ENCODE results near the gene CCDC57.

The CCDC57 gene

DNA sequence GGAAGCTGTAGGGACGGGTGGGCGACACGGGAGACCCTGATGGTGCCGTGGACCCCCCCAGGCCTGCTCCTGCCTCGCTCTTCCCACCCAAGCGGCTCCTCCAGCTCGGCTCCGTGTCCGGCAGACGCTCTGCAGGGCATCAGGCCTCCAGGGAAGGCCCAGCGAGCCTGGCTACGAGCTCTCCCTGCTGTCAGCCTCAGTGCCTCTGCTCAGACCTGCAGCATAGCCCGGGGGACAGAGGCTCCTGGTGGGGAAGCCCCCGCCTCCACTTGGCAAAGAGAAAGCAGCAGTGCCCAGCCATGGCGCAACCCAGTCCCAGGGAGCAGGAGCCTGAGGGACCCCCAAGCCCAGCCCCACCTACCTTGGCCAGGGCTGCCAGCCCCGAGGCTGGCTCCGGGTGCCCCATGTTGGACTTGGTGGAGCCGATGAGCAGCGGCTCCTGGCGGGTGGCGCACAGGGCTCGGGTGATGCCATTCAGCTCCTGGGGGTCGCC lies 120.5 kb downstream of the CCDC57 start:
- no peak for DNase-seq (ENCODE audit: low spot score)

DNA sequence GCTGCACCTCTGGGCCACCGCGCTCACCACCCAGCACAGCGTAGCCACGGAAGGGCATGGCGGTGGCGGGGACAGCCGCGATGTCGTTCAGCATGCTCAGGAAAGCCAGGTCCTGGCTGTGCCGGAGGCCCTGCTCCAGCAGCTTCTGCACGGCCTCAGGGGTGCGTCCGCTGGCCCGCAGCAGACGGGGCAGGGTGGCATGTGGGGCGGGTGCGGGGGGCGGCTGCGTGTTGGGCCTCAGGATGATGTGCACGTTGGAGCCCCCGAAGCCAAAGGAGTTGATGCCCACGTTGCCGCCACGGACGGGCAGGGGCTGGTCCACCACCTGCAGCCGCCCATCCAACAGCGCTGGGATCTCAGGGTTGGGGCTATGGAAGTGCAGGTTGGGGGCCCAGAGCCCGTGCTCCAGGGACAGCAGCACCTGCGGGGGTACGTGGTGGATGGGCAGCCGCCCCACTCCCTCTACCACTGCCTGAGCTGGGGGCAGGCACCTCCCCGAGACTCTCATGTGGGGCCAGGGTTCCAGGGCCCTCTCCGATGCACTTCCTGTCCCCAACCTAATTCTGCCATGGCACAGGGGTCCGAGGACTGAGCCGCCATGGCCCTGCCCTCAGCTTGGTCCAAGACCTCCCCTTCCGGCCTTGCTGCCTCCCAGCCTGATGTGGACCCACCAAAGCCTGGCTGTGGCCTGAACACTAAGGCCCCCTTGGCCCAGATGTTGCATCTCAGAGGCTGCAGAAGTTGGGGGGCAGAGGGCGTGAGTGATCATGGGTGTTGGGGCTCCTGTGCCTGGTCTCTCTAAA lies 121.2 kb downstream of the CCDC57 start:
- DNase-seq (ENCODE audit: low spot score), result no peak

DNA sequence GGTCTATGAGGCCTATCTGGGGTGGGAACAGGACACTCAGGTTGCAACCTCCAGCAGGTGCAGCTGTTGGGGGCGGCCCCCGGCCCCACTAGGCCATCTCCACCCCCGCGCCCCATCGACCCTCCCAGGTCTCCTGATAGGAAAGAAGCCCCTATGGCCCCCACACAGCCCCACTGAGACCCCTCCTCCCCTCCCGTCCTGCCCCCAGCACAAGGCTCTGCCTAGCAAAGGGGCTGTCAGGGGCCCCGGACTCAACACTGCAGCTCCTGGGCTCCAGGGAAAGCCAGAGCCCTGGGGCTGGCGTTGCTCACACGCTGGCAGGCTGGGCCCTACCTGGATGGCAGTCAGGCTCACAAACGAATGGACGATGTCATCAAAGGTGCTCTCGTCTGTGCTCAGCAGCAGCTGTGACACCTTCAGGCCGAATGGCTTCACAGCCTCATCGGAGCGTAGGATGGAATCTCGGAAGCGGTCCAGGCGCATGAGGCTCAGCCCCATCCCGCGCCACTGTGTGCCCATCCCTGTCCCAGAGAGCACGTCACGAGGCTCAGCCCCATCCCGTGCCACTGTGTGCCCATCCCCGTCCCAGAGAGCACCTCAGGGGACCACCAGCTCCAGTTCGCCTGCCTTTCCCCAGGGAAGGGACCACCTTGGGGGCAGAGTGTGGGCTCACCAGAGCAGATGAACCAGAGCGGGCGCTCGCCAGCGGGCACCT lies 121.9 kb downstream of the CCDC57 start:
- no peak for DNase-seq (ENCODE audit: low spot score)

DNA sequence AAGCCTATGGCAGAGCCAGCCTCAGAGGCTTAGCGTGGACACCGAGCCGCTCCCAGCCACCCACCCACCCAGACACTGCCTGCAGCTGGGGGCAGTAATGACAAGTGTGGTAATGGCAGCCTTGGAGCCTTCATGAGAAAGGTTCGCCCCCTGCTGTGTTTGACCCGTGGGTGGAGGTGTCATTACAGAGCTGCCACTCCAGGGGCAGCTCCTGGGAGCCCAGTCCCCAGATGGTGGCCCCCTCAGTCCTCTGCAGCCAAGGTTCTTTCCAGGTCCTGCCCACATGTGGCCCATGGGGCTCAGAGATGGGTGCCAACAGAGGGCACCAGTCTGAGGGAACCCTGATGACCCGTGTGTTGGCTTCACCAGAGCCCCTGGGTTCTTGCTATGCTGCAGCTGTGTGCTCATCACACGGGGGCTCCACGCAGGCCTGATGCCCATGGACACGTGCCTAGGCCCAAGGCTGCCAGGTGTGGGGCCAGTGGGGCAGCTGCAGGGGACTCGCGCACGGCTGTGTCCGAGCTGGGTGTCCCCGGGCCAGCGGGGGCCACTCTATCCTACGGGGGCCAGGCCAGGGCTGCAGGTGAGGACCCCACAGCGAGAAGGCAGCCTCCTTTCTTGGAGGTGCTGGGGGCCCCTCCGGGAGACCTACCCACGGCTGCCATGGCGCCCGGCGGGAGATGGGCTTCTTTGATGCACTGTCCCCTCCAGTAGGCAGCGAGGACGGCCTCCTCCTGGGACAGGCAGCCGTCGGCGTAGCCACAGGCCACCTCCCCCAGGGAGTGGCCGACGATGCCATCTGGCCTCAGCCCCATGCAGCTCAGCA lies 122.7 kb downstream of the CCDC57 start:
- DNase-seq (ENCODE audit: low spot score), result no peak

DNA sequence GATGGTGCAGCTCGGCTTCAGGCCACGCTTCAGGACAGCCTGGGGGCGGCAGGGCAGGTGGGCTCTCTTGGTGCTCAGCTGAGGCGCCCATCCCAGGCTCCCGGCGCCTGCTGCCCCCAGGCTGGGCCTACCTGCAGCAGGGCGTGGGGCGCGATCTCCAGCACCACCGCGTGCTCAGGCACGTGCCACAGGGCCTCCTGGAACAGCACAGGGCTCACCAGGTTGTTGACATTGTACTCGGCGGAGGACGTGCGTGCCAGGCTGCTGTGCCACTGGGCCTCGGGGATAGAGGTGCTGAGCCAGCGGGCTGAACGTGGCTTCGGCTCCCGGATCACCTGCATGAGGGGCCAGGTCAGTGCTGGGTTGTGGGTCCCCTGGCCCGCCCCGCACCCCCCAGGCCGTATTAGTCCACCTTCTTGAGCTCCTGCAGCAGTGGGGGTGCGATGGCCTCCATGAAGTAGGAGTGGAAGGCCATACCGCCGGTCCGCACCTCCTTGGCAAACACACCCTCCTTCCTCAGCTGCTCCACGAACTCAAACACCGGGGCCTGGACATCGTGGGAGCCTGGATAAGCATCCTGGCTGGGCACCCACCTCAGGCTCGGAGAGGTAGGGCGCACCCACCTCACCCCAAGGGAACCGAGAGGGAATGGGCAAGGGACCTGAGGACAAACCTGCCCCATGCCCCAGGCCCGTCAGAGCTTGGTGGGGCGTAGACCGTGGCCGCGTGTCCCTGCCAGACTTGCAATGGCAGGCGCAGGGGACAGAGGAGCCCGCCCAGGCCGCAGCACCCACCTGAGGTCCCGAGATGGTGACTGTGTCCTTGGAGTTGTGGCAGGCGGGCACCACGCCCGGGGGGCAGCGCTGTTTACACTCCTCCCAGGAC lies 123.6 kb downstream of the CCDC57 start:
- no peak for DNase-seq (ENCODE audit: low spot score)

DNA sequence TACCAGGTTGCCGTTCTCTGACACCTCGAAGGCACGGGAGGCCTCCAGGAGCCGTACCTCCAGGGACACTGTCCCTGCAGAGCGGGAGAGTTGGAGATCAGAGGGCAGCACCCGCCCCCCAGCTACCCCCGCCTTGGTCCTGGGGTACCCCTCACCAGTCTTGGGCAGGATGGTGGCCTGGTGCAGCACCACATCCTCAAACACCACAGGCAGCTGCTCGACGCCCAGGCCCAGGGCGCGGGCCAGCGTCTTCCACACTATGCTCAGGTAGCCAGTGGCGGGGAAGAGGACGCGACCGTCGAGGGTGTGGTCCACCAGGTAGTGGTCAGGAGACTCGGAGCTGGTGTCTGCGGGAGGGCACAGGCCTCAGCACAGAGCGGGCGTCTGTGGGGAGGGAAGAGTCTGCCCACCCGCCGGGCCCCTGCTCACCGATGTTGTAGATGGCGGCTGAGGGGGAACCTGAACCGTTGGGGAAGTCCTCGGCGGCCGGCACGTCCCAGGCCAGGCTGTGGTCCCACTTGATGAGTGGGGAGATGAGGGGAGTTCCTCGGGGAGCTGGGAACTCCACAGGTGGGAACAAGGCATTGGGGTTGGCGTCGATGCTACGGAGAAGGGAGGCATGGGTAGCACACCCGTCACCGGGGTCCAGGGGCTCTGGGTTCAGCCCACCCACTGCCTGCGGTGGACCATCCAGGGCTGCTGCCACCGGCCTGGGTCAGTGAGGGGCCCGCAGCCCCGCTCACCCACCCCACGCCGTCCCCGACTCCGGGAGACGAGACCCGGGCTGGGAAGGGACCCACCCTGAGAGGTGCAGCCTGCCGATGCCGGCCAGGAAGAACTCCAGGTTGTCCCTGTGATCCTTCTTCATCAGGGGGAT lies 124.4 kb downstream of the CCDC57 start:
- no peak for DNase-seq (ENCODE audit: low spot score)

DNA sequence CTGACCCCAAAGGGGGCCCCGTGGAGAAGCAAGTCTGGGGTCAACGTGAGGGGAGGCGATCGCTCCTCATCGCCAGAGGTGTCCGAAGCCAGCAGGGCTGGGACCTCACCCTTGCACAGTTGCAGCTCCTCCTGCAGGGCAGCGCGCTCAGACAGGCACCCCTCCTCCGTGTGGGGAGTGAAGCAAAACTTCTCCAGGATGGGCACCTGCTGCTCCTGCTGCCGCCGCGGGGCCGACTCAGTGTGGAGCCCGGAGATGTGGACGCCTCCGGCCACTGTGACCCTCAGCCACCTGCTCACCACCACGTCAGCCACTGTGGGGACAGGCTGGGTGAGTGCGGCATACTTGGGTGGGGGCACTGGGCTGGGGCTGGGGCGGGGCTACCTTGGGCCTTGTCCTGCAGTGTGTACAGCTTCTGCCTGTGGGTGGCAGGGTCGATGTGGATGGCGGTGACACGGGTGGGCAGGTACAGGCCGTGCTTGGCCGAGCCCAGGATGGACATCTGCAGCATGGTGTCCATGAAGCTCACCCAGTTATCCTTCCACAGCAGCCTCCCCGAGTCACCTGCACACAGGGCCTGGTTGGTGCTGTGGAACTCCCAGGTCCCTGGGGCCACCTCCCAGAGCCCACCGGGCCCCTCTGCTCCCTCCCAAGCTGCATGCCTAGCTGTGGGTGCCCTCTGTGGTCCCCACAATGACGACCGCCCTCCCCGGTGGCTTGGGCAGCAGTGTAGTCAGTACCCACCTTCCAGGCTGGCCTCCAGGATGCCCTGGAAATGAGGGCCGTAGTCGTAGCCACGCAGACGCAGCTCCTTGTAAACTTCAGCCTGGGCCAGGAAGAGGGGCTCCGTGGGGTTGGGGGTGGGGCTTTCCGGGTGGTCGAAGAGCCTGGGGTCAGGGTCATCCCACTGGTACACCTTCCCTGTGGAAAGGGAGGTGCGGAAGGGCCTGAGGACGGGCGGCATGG lies 125.4 kb downstream of the CCDC57 start:
- DNase-seq (ENCODE audit: low spot score), result no peak

DNA sequence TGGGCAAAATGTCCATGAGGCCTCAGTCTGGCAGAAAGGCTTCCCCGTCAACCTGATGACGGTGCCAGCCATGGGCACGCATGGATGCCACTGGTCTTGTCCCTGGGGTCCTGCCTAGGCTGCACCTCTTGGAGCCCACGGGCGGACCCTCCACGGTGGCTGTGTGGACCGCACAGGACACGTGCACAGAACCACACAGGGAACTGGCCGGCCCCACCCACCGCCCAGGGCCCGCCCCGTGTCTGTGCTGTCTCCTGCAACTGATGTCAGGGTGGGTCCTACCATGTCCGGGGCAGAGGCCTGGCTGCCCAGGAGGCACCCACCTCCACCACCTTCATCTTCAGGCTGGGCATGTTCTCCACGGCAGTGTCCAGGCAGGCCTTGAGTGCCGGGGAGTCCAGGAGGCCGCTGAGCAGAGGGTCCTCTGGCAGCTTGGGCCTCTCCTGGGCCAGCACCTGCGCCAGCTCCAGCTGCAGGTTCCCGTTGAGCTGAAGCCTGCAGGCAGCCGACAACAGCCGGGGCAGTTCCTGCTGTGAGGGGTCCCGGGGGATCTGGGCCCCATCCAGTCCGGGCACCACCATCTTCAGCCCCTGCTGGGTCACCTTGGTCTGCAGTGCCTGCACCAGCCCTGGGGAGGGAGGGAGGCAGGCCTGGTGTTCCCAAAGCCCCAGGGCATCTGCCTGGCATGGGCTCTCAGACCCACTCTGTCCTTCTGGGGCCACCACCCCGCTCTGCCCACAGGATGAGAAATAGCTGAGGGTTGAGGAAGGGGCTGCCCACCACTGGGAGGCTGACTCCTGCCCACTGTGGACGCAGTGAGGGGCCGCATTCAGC lies 126.5 kb downstream of the CCDC57 start:
- DNase-seq (ENCODE audit: low spot score), result no peak

DNA sequence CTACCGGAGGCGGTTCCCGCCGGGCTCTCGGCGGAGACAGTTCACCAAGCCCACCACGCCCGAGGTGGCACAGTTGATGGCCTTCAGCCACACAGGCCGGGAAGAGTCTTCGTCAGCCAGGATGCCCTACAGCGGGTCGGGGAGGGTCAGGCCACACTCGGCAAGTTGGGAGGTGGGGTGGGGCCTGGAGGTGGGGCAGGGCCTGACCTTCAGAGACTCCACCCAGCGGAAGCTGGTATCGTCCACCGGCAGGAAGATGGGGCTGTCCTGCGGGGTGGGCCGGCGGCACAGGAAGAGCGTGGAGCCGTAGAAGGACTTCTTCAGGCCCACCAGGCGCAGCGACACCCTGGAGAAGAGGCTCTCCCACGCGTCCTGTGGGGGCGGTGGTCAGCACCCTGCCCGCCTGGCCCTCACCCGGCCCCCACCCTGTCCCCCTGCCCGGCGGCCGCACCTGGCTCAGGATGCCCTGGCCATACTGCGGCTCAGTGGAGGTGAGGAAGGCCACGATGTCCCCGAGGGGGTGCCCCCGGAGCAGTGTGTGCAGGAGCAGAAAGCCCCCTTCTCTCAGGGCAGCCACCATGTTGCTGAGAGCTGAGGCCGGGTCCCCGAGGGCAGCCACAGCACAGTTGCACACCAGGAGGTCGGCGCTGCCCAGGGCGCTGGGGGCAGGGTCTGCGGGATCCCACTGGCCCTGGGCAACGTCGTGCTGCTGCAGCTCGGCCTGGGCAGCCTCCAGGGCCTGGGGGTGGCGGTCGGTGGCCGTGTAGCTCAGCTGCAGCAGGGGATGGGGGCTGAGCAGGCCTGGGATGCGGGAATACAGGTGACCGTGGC lies 127.4 kb downstream of the CCDC57 start:
- DNase-seq (ENCODE audit: low spot score), result no peak

DNA sequence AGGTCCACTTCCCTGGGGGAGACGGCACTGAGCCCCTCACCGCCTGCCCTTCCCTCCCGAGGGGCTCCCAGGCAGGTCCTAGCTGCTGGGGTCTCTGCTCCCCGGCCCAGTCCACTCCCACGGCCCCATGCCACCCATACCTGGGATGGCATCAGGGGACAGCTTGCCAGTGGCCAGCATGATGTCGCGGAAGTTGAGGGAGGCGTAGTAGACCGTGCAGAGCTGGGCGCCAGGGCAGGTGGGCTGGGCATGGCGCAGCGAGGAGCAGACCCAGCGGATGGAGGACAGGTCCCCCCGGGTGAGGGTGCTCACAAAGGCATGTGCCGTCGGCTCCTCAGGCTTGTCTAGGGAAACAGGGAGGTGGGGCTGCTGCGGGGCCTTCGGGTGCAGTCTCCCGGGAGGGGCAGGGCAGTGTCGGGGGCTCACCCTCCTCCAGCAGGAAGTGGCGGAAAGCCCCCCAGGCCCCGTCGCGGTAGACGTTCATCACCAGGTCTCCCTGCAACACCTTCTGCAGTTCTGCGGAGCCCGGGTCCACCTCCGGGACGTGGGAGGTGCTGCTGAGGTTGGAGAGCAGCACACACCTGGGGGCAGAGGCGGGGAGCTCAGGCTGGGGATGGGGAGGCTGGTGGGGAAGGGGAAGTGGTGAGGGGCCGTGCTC lies 128.1 kb downstream of the CCDC57 start:
- no peak for DNase-seq (ENCODE audit: low spot score)

DNA sequence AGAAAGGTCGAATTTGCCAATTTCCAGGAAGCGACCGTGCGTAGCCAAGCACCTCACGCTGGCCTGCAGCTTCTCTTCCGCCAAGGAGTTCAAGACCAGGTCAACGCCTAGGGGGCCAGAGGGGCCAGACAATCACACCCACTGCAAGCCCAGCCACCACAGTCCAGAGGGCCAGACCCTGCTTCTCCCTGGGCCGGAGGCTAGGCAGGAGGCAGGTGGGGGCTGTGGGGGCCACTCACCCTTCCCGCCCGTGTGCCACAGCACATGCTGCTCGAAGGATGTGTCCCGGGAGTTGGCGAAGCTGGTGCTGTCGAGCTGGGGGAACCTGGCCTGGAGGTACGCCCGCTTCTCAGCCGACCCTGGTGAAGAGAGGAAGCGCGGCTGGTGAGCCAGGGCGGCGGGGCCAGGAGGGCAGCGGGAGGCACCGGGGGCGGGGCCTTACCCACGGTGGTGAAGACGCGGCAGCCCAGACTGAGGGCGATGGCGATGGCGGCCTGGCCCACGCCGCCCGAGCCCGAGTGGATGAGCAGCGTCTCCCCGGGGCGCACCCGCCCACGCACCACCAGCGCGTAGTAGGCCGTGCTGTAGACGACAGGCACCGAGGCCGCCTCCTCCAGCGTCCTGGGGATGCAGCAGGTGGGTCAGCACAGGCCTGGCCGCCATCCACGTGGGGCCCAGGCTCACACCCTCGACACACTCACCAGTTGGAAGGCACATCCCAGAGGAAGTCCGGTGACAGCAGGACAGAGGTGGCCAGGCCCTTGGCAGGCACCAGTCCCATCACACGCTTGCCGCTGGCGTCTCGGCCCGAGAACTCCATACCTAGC lies 128.9 kb downstream of the CCDC57 start:
- no peak for DNase-seq (ENCODE audit: low spot score)

DNA sequence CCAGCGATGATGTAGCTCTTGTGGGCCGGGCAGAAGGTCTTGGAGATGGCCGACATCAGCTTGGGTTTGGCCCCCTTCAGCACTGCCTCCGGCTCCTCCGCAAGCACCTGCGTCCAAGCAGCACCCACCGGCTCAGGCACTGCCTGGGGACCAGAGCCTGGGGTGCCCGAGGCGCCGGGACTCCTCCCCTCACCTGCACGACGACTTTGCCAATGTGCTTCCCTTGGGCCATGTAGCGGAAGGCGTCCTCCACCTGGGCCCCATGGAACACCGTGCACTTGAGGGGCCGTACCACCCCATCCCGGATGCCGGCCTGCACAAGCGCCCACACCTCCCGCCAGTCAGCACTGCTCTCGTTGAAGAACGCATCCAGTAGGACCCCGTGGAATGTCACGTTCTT lies 129.6 kb downstream of the CCDC57 start:
- DNase-seq (ENCODE audit: low spot score), result no peak

DNA sequence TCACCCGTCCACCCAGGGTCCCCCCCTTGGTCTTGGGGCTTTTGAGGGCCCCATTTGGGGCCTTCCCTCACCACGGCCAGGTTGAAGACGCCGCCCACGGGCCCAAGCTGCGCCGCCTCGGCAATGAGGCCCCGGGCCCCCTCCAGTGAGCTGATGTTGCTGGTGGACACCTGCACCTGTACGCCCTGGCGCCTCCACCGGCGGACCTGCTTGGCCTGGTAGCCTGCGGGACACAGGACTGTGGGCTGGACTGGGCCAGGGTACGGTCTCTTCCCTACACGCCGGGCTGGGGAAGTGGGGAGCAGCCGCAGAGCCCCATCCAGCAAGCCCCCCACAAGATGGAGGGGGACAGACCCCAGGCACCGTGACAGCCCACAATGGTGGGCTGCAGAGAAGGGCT lies 130.2 kb downstream of the CCDC57 start:
- no peak for DNase-seq (ENCODE audit: low spot score)

DNA sequence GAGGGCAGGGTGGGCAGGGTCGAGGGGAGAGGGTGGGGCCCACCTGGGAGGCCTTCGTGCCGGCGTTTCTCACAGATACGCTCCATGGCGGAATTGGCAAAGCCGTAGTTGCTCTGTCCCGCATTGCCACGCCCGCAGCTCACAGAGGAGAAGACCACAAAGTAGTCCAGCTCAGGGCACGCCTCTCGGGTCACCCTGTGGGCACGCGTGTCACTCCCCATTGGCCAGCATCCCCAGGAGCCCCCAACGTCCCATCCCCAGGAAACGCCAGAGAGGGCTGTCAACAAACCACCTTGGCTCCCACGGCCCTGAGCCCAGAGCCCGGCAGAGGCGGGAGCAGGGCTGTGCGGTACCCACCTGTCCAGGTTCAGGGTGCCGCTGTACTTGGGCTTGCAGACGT lies 130.7 kb downstream of the CCDC57 start:
- DNase-seq (ENCODE audit: low spot score), result no peak

DNA sequence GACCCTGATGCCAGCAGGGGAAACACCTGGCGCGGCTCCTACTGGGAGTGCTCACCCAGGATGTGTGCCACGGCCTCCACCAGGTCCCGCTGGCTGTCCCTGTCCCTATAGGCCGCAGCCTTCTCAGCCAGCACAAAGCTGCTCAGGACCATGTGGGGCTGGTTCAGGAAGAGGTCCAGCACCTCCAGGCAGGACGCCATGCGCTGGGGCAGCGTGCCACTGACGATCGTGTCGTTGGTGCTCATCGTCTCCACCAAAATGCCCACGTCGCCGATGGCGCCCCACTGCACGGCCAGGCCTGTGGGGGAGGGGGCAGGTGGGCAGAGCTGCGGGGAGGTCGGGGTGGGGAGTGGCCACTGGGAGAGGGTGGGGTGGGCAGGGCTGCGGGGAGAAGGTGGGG lies 131.1 kb downstream of the CCDC57 start:
- no peak for DNase-seq (ENCODE audit: low spot score)
